ENCODE measurements around the gene FAM163B. TPM values are rescaled to one million over a fixed set of nuclear protein-coding genes. Genes with fewer than 3 reads are reported as not detected.

FAM163B gene
- total RNA-seq, 4 donors from 2014 or later, result not detected

- no peaks in the 10 kb centered on the region for H3K27me3 ChIP-seq
- TF ChIP-seq POLR2A (IDR thresholded peaks at IDR 0.05), result no peak
- TF ChIP-seq CTCF (IDR thresholded peaks at IDR 0.05), result no peak
- intact Hi-C loops (cut with DNase I), result no loop called here
- no peaks in the 10 kb centered on the region for H3K36me3 ChIP-seq
- no peaks in the 10 kb centered on the region for H3K4me1 ChIP-seq
- no peak for DNase-seq
- WGBS, 2 donors, result 67 to 78% methylated on average over 14 to 15 of the region's 16 CpGs
- H3K27ac ChIP-seq, result no peak overlapping the region
- no peak overlapping the region for H3K4me3 ChIP-seq (replicated peaks in 1 of 3)
- no peaks in the 10 kb centered on the region for H3K9me3 ChIP-seq
Observed at GRCh38 chr9:133642708-133643361, 33.6 kb upstream of the FAM163B start.

GRCh38 chr9:133641861-133642595 lies 32.8 kb upstream of the FAM163B start:
- TF ChIP-seq CTCF (IDR thresholded peaks at IDR 0.05) (no peak), POLR2A (IDR thresholded peaks at IDR 0.05) (no peak)
- no peaks in the 10 kb centered on the region for H3K4me1 ChIP-seq
- no peaks in the 10 kb centered on the region for H3K36me3 ChIP-seq
- no peaks in the 10 kb centered on the region for H3K27me3 ChIP-seq
- H3K4me3 ChIP-seq (replicated peaks in 1 of 3), result no peak overlapping the region
- no peaks in the 10 kb centered on the region for H3K9me3 ChIP-seq
- H3K27ac ChIP-seq, result no peak overlapping the region
- intact Hi-C loops (cut with DNase I), result no loop called here
- no peak for DNase-seq
- WGBS, 2 donors, result 88 to 93% methylated on average over 14 to 21 of the region's 25 CpGs

- Histone ChIP-seq H3K4me1 (no peaks in the 10 kb centered on the region), H3K9me3 (no peaks in the 10 kb centered on the region), H3K27me3 (no peaks in the 10 kb centered on the region), H3K36me3 (no peaks in the 10 kb centered on the region), H3K4me3 (replicated peaks in 1 of 3) (no peak overlapping the region), H3K27ac (no peak overlapping the region)
- no peak for TF ChIP-seq POLR2A (IDR thresholded peaks at IDR 0.05)
- no peak for TF ChIP-seq CTCF (IDR thresholded peaks at IDR 0.05)
- WGBS, 2 donors, result 80 to 90% methylated on average over 2 to 7 of the region's 7 CpGs
- DNase-seq, result no peak
- intact Hi-C loops (cut with DNase I), result no loop called here
Observed at GRCh38 chr9:133641396-133641655, 32.1 kb upstream of the FAM163B start.

- WGBS, 2 donors, result 87 to 89% methylated on average over 12 to 13 of the region's 13 CpGs
- intact Hi-C loops (cut with DNase I), result no loop called here
- TF ChIP-seq CTCF (IDR thresholded peaks at IDR 0.05) (no peak), POLR2A (IDR thresholded peaks at IDR 0.05) (no peak)
- Histone ChIP-seq H3K4me1 (no peaks in the 10 kb centered on the region), H3K27me3 (no peaks in the 10 kb centered on the region), H3K4me3 (replicated peaks in 1 of 3) (no peak overlapping the region), H3K27ac (no peak overlapping the region), H3K9me3 (no peaks in the 10 kb centered on the region), H3K36me3 (no peaks in the 10 kb centered on the region)
- DNase-seq, result no peak
Observed at GRCh38 chr9:133640580-133641395, 31.6 kb upstream of the FAM163B start.

DNA sequence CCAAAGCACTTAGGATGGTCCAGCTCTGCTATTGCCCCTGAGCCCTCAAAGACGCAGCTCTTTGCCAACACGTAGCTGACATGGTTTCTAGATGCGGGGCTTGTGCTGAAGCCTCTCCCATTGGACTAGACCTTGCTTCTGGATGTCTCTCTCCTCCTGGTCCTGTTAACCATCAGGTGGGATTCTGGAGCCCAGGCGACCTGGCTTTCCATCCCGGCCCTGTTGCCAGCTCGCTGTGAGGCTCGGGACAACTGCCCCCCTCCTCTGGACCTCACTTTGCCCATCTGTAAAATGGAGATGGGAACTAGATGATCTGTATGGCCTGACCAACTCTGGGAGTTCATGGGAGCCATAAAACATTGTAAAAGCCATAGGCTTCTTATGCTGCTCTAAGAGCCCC lies 31.0 kb upstream of the FAM163B start:
- no peak for TF ChIP-seq CTCF (IDR thresholded peaks at IDR 0.05)
- no peak for TF ChIP-seq POLR2A (IDR thresholded peaks at IDR 0.05)
- Histone ChIP-seq H3K4me1 (no peaks in the 10 kb centered on the region), H3K9me3 (no peaks in the 10 kb centered on the region), H3K27me3 (no peaks in the 10 kb centered on the region), H3K27ac (no peak overlapping the region), H3K4me3 (replicated peaks in 1 of 3) (no peak overlapping the region), H3K36me3 (no peaks in the 10 kb centered on the region)
- intact Hi-C loops (cut with DNase I), result no loop called here
- WGBS, 2 donors, result 91 to 97% methylated on average over 5 to 7 of the region's 7 CpGs
- DNase-seq, result no peak

Measured in thyroid gland (tissue), 4 donors.